GM19438 (cell line): Measurements from ENCODE around the gene IGSF11.

Experiments
- ATAC-seq: cut with Tn5 transposase; IDR thresholded peaks from one replicate; pipeline ENCODE4 v1.9.1; 2021; ENCODE audit warnings: low read depth; ENCODE audit not compliant: unreplicated experiment

The IGSF11 gene

GRCh38 chr3:118955914-118956556, 78.6 kb downstream of the IGSF11 start:
- ATAC-seq = no peak

- ATAC-seq = no peak
These were observed 83.6 kb downstream of the IGSF11 start for GRCh38 chr3:118951089-118951488.

DNA sequence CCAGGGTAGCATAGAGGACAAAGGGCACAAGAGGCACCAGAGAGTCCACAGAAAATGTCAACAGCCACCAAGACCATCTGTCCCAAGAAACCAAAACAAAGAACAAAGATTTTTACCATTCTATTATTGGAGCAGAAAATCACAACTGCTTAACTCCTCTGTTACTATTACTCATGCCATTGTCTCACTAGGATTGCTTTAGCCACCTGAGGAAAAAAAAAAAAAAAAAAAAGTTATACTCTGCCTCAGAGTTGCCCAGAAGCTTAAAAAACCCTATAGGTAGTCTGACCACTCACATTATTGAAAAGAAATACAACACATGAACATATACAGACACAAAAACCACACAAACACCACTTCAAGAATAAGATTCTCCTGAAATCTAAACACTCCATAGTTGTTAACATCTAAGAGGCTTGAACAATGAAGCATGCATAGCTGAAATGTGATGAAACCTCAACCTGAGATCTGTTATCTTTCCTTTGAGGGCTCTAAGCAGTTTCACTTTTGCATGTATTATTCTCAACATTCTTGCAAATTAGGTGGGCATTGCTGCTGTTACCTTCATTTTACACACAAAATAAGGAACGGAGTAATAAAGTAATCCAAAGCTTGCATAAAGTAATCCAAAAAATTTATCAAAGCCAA, 85.4 kb downstream of the IGSF11 start:
- no peak for ATAC-seq

GRCh38 chr3:118948146-118948545, 86.5 kb downstream of the IGSF11 start:
- no peak for ATAC-seq

DNA sequence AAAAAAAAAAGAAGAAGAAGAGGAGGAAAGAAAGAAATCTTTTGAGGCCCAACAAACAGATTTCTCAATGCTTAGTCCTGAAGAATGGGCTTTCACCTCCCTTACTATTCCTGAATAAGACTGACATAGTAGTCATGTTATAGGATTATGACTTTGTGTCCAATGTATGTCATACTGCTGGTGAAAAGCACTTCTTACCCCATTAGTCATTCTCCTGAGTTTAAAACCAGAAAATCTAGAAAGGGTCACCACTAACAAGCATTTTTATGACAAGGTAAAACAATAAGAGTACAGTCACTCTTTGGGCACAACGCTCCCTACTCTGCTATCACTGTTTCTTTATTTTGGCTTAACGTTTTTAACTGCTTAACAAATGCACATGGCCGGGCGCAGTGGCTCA, 88.2 kb downstream of the IGSF11 start:
- no peak for ATAC-seq

GRCh38 chr3:118945834-118946233, 88.8 kb downstream of the IGSF11 start:
- no peak for ATAC-seq

GRCh38 chr3:118943597-118943996, 91.0 kb downstream of the IGSF11 start:
- no peak for ATAC-seq

GRCh38 chr3:118942671-118943070, 92.0 kb downstream of the IGSF11 start:
- ATAC-seq = no peak

- no peak for ATAC-seq
These were observed 92.5 kb downstream of the IGSF11 start for GRCh38 chr3:118942195-118942594.

DNA sequence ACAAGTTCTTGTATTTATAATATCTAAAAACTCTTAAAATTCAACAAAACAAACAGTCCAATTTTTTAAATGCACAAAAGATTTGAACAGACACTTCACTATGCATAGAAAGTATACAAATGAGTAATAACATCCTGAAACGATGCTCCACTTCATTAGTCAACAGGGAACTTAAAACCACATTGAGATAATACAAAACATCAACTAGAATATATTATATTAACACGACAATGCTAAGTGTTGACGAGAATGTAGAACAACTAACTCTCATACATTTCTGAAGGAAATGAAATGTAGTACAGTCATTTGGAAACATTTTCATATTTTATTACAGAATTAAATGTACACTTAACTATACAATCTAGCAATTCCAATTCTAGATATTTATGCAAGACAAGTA, 93.4 kb downstream of the IGSF11 start:
- ATAC-seq = no peak

GRCh38 chr3:118938183-118938961, 96.3 kb downstream of the IGSF11 start:
- ATAC-seq = no peak

- no peak for ATAC-seq
These were observed 97.8 kb downstream of the IGSF11 start for GRCh38 chr3:118936811-118937210.

GRCh38 chr3:118932822-118933558, 101.7 kb downstream of the IGSF11 start:
- ATAC-seq = no peak

GRCh38 chr3:118931996-118932395, 102.7 kb downstream of the IGSF11 start:
- no peak for ATAC-seq

DNA sequence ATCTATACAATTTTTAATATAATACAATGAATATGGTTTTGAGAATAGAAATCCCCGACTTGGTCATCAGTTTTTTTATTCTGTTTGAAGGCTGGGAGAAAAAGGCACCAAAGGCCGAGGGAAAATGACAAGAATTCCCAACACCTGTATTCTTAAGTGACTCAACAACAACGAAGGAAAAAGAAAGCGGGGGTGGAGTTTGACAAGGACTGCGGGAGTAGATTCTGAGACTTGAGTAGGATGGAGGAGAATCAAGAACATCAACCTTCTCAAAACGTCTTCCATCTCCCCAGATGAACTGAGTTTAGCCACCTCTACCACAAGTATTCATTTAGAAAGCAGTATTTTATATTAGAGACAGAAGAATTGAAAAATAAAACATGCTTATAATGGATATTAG, 107.2 kb downstream of the IGSF11 start:
- no peak for ATAC-seq

- ATAC-seq = no peak
These were observed 122.5 kb downstream of the IGSF11 start for GRCh38 chr3:118912188-118912587.

GRCh38 chr3:118910332-118910731, 124.3 kb downstream of the IGSF11 start:
- no peak for ATAC-seq

DNA sequence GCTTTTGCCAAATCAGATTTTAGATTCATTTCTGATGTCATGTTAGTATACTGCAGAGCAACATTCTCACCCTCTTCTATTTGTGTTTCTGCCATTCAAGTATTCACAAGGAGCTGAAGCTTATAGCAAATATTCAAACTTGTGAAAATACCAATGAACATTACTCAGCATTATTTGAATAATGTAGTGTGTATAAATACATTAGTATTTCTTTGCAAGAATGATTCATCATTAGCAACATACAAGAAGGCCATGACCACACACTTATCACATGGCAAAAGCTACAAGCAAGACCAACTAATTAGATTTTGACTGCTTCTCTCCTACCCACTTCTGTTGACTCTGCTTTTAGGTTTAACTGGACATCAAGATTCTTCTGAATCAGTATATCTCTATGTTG, 124.9 kb downstream of the IGSF11 start:
- no peak for ATAC-seq

GRCh38 chr3:118907909-118908308, 126.7 kb downstream of the IGSF11 start:
- no peak for ATAC-seq

DNA sequence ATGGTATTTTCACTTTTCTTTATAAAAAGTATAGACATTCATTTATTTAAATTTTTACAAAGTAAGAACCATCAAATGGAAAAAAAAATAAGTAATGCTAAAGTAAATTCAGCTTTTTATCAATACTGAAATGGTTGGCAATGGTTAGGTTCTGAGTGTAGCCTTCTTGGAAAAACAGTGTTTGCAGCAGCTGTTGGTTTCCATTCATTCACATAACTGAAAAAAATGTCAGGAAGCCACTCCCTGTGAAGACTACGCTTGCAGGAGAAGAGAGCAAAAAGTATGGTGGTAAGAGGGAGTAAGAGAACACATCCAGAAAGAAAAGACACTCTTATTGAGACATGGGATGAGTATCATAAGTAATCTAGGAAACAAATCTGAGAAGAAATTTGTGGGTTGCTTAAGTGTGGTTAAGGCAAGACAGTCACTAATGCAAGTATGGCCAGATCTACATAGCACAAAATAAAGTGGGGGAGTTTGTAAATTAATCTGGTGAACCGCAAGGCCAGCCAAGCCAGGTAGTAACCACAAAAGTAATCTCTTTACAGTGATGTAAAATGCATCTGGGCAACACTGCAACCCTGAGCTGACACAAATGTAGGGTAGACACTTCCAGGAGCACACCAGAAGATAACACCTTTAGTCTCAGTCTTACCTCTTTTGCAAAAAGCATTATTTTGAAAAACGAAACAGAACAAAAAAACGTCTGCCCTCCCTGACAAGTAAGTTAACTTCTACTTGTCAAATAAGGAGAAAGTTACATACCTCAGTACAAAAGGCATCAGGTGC, 133.7 kb downstream of the IGSF11 start:
- no peak for ATAC-seq
